ENCODE results near the gene DDX10. TPM values are rescaled to one million over a fixed set of nuclear protein-coding genes. Genes with fewer than 3 reads are reported as not detected.

Gene DDX10
- total RNA-seq, 1 experiment from 2014 or later, result 72.2 TPM

DNA sequence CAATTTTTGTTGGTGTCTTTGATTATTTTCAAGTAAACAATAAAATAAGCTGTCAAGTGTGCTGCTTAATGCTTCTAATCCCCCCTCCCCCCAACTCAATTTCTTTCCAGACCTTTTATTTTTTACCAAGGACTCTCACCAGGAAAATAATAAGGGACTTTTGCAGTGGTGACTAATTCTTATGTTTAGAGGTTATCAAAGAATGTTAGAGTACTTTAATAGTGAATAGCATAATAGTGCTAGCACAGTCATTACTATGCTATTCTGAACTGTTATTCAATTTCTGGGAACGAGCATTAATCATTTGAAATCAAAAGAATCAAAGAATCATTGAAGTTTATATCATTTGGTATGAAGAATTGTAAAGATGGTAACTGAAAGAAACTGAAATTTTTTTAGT, 251.4 kb downstream of the DDX10 start:
- H3K4me1 ChIP-seq (ENCODE audit: insufficient read depth, low read length, poor library complexity, severe bottlenecking), result peaks cover 5% of the 10 kb centered on the region
- H3K27ac ChIP-seq (ENCODE audit: low read depth, low read length, poor library complexity, severe bottlenecking), result no peak overlapping the region
- no peaks in the 10 kb centered on the region for H3K36me3 ChIP-seq (ENCODE audit: insufficient read depth, low read length, poor library complexity, severe bottlenecking)
- no peak for TF ChIP-seq EZH2 (IDR thresholded peaks at IDR 0.05; ENCODE audit: borderline replicate concordance, low read depth, low read length, poor library complexity, severe bottlenecking)
- TF ChIP-seq, protein P1, sequence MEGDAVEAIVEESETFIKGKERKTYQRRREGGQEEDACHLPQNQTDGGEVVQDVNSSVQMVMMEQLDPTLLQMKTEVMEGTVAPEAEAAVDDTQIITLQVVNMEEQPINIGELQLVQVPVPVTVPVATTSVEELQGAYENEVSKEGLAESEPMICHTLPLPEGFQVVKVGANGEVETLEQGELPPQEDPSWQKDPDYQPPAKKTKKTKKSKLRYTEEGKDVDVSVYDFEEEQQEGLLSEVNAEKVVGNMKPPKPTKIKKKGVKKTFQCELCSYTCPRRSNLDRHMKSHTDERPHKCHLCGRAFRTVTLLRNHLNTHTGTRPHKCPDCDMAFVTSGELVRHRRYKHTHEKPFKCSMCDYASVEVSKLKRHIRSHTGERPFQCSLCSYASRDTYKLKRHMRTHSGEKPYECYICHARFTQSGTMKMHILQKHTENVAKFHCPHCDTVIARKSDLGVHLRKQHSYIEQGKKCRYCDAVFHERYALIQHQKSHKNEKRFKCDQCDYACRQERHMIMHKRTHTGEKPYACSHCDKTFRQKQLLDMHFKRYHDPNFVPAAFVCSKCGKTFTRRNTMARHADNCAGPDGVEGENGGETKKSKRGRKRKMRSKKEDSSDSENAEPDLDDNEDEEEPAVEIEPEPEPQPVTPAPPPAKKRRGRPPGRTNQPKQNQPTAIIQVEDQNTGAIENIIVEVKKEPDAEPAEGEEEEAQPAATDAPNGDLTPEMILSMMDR (conservative IDR thresholded peaks at IDR 0.05; ENCODE audit: low read depth, low read length), result no peak
- DNase-seq (ENCODE audit: low spot score), result no peak
- no peaks in the 10 kb centered on the region for H3K9me3 ChIP-seq (ENCODE audit: low read depth, low read length, poor library complexity, severe bottlenecking)
- intact Hi-C loops (cut with micrococcal nuclease; ENCODE audit: unreplicated experiment), result no loop called here
- no TSS peak for BruUV-seq (replicated peaks)
- ChIA-PET POLR2A (ENCODE audit: low non-redundant PET) (no interaction called here), CTCF (interaction anchor here (0.7 kb wide), 1 partner anchor 21 kb away, joined by 7 read pairs; no protein-coding TSS in a partner anchor)
- no peaks in the 10 kb centered on the region for H3K27me3 ChIP-seq (replicated peaks; ENCODE audit: insufficient read depth, low read depth, low read length, poor library complexity)
- no peak overlapping the region for H3K4me3 ChIP-seq (ENCODE audit: low read depth, low read length, poor library complexity, severe bottlenecking)

DNA sequence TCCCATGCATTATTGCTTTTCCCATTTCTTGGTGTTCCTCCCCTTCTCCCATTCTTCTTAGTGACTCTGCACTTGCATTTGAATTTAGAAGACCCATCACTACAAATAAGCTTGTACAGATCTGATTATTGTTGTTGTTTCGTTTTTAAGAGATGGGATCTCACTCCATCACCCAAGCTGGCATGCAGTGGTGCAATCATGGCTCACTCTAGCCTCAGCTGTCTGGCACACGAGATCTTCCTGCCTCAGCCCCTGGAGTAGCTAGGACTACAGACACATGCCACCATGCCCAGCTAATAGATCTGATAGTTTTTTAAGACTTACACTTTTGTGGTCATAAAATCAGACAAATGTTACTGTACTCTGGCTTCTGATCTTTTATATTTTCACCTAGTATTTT, 252.1 kb downstream of the DDX10 start:
- no peak overlapping the region for H3K4me3 ChIP-seq (ENCODE audit: low read depth, low read length, poor library complexity, severe bottlenecking)
- BruUV-seq (replicated peaks), result no TSS peak
- no peak overlapping the region for H3K27ac ChIP-seq (ENCODE audit: low read depth, low read length, poor library complexity, severe bottlenecking)
- DNase-seq (ENCODE audit: low spot score), result no peak
- TF ChIP-seq EZH2 (IDR thresholded peaks at IDR 0.05; ENCODE audit: borderline replicate concordance, low read depth, low read length, poor library complexity, severe bottlenecking), result no peak
- TF ChIP-seq, protein P1 (conservative IDR thresholded peaks at IDR 0.05; ENCODE audit: low read depth, low read length), result no peak
- POLR2A ChIA-PET (ENCODE audit: low non-redundant PET), result no interaction called here
- no peaks in the 10 kb centered on the region for H3K9me3 ChIP-seq (ENCODE audit: low read depth, low read length, poor library complexity, severe bottlenecking)
- H3K36me3 ChIP-seq (ENCODE audit: insufficient read depth, low read length, poor library complexity, severe bottlenecking), result no peaks in the 10 kb centered on the region
- H3K4me1 ChIP-seq (ENCODE audit: insufficient read depth, low read length, poor library complexity, severe bottlenecking), result peaks cover 5% of the 10 kb centered on the region
- intact Hi-C loops (cut with micrococcal nuclease; ENCODE audit: unreplicated experiment), result no loop called here
- CTCF ChIA-PET, result no interaction called here
- no peaks in the 10 kb centered on the region for H3K27me3 ChIP-seq (replicated peaks; ENCODE audit: insufficient read depth, low read depth, low read length, poor library complexity)

DNA sequence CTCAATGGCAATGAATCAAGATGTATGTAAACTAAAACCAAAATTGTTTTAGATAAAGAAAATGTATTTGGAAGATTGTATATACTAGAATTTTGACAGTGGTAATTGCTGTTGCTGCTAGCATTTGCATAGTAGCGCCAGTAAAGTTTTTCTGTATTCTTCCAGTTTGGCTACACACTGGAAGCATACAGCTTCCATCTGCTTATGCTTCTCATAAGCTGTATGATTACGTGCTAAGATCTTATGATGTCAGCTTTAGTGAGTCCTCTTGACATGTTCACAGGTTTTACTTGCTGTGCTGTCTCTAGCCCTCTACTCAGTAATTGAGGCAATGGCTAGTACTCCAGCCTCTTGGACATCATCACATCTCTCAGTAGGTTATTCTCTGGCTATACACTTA, 256.3 kb downstream of the DDX10 start:
- no peaks in the 10 kb centered on the region for H3K27me3 ChIP-seq (replicated peaks; ENCODE audit: insufficient read depth, low read depth, low read length, poor library complexity)
- H3K9me3 ChIP-seq (ENCODE audit: low read depth, low read length, poor library complexity, severe bottlenecking), result no peaks in the 10 kb centered on the region
- BruUV-seq (replicated peaks), result no TSS peak
- TF ChIP-seq, protein P1 (conservative IDR thresholded peaks at IDR 0.05; ENCODE audit: low read depth, low read length), result no peak
- TF ChIP-seq EZH2 (IDR thresholded peaks at IDR 0.05; ENCODE audit: borderline replicate concordance, low read depth, low read length, poor library complexity, severe bottlenecking), result no peak
- no peak overlapping the region for H3K27ac ChIP-seq (ENCODE audit: low read depth, low read length, poor library complexity, severe bottlenecking)
- CTCF ChIA-PET, result no interaction called here
- intact Hi-C loops (cut with micrococcal nuclease; ENCODE audit: unreplicated experiment), result no loop called here
- no peak overlapping the region for H3K4me3 ChIP-seq (ENCODE audit: low read depth, low read length, poor library complexity, severe bottlenecking)
- DNase-seq (ENCODE audit: low spot score), result no peak
- H3K36me3 ChIP-seq (ENCODE audit: insufficient read depth, low read length, poor library complexity, severe bottlenecking), result no peaks in the 10 kb centered on the region
- POLR2A ChIA-PET (ENCODE audit: low non-redundant PET), result no interaction called here
- peaks cover 6% of the 10 kb centered on the region for H3K4me1 ChIP-seq (ENCODE audit: insufficient read depth, low read length, poor library complexity, severe bottlenecking)

Measured in A673 (cell line).